ENCODE measurements around the gene C4orf50.

GRCh38 chr4:5984843-5985242 lies 33.4 kb downstream of the C4orf50 start:
- TF ChIP-seq CTCF (IDR thresholded peaks at IDR 0.05; ENCODE audit: poor library complexity, severe bottlenecking) (no peak), POLR2AphosphoS5 (IDR thresholded peaks at IDR 0.05) (no peak), RAD21 (conservative IDR thresholded peaks at IDR 0.05) (no peak), EZH2 (IDR thresholded peaks at IDR 0.05; ENCODE audit: borderline replicate concordance, insufficient read depth, low read length, poor library complexity, severe bottlenecking) (no peak)
